ENCODE data around the gene BTBD18. TPM values are rescaled to one million over a fixed set of nuclear protein-coding genes. Genes with fewer than 3 reads are reported as not detected.
A peak's percentile ranks its signal among the peaks of the same experiment; 100 is the strongest.

BTBD18 gene
- total RNA-seq, 2 donors from 2014 or later = not detected

- no peaks in the 10 kb centered on the region for H3K9me3 ChIP-seq (ENCODE audit: control insufficient read depth, low read length, poor library complexity, severe bottlenecking)
- peaks cover 8% of the 10 kb centered on the region for H3K36me3 Mint-ChIP-seq (ENCODE audit: low read depth)
- H3K27ac Mint-ChIP-seq = no peak overlapping the region
- ATAC-seq (no peak), DNase-seq (no peak)
- H3K27me3 Mint-ChIP-seq = no peaks in the 10 kb centered on the region
- H3K4me3 Mint-ChIP-seq = no peak overlapping the region
- peaks cover 6% of the 10 kb centered on the region for H3K4me1 Mint-ChIP-seq
These were observed 48.3 kb downstream of the BTBD18 start for GRCh38 chr11:57703341-57703740.

- no peaks in the 10 kb centered on the region for H3K9me3 ChIP-seq (ENCODE audit: control insufficient read depth, low read length, poor library complexity, severe bottlenecking)
- DNase-seq (no peak), ATAC-seq (no peak)
- H3K36me3 Mint-ChIP-seq (ENCODE audit: low read depth) = peaks cover 10% of the 10 kb centered on the region
- no peaks in the 10 kb centered on the region for H3K27me3 Mint-ChIP-seq
- no peaks in the 10 kb centered on the region for H3K4me1 Mint-ChIP-seq
- H3K27ac Mint-ChIP-seq = no peak overlapping the region
- no peak overlapping the region for H3K4me3 Mint-ChIP-seq
These were observed 51.2 kb downstream of the BTBD18 start for GRCh38 chr11:57700425-57700824.

GRCh38 chr11:57699813-57700212, 51.8 kb downstream of the BTBD18 start:
- no peaks in the 10 kb centered on the region for H3K9me3 ChIP-seq (ENCODE audit: control insufficient read depth, low read length, poor library complexity, severe bottlenecking)
- H3K36me3 Mint-ChIP-seq (ENCODE audit: low read depth) = peaks cover 10% of the 10 kb centered on the region
- H3K27me3 Mint-ChIP-seq = no peaks in the 10 kb centered on the region
- no peak overlapping the region for H3K4me3 Mint-ChIP-seq
- ATAC-seq = peak; percentile 28
- no peak for DNase-seq
- no peaks in the 10 kb centered on the region for H3K4me1 Mint-ChIP-seq
- peak overlapping the region; percentile 2 for H3K27ac Mint-ChIP-seq

DNA sequence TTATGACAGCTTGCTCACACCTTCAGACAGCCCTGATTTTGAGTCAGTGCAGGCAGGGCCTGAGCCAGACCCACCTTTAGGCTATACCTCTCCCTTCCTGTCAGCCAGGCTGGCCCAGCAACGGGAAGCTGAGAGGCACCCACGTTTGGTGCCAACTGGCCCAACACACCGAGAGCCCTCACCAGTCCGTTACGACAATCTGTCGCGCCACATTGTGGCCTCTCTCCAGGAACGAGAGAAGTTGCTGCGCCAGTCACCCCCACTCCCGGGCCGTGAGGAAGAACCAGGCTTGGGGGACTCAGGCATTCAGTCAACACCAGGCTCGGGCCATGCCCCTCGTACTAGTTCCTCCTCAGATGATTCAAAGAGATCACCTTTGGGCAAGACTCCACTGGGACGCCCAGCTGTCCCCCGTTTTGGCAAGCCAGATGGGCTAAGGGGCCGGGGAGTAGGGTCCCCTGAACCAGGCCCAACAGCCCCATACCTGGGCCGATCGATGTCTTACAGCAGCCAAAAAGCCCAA, 52.7 kb downstream of the BTBD18 start:
- ATAC-seq (no peak), DNase-seq (no peak)
- no peaks in the 10 kb centered on the region for H3K27me3 Mint-ChIP-seq
- no peaks in the 10 kb centered on the region for H3K9me3 ChIP-seq (ENCODE audit: control insufficient read depth, low read length, poor library complexity, severe bottlenecking)
- H3K4me3 Mint-ChIP-seq = no peak overlapping the region
- H3K27ac Mint-ChIP-seq = no peak overlapping the region
- no peaks in the 10 kb centered on the region for H3K4me1 Mint-ChIP-seq
- peaks cover 7% of the 10 kb centered on the region for H3K36me3 Mint-ChIP-seq (ENCODE audit: low read depth)

Other genes with a start within 250 kb of the BTBD18 start
- gene SLC43A1, start 236.1 kb downstream of the BTBD18 start, total RNA-seq = 1 to 10 TPM; 7.8 to 8.0 TPM
- gene TIMM10, start 221.1 kb downstream of the BTBD18 start, total RNA-seq = 10 to 100 TPM; 17.0 to 19.1 TPM
- gene SMTNL1, start 214.2 kb downstream of the BTBD18 start, total RNA-seq = not detected
- 10 to 100 TPM; 58.9 to 64.1 TPM for gene UBE2L6, start 184.1 kb downstream of the BTBD18 start, total RNA-seq
- under 1 TPM in 1 of 2 donors, not detected in 1; 0.57 TPM for gene SERPING1, start 154.1 kb downstream of the BTBD18 start, total RNA-seq
- 1 to 10 TPM; 1.2 to 1.8 TPM for gene YPEL4, start 101.9 kb downstream of the BTBD18 start, total RNA-seq
- 10 to 100 TPM; 11.7 to 22.7 TPM for gene CLP1, start 94.1 kb downstream of the BTBD18 start, total RNA-seq
- gene ZDHHC5, start 83.7 kb downstream of the BTBD18 start, total RNA-seq = 10 to 100 TPM; 51.9 to 55.6 TPM
- 10 to 100 TPM; 16.6 to 18.1 TPM for gene MED19, start 39.6 kb downstream of the BTBD18 start, total RNA-seq
- 10 to 100 TPM; 38.3 to 44.0 TPM for gene TMX2, start 39.2 kb downstream of the BTBD18 start, total RNA-seq
- gene SELENOH, start 10.3 kb downstream of the BTBD18 start, total RNA-seq = 10 to 100 TPM; 70.0 to 72.6 TPM
- gene CTNND1, start 10.0 kb upstream of the BTBD18 start, total RNA-seq = 10 to 100 TPM in 1 of 2 donors, 1 to 10 TPM in 1; 9.9 to 14.1 TPM

All from T-helper 17 cell (primary cell).